GM18502 (cell line): ENCODE results near the gene UBXN2A.
"Not testable (repeated sequence)": the region's sequence is repeated elsewhere in the genome, so short reads cannot be mapped to it uniquely, and the experiment has no call there.

Experiments used
- ATAC-seq: cut with Tn5 transposase; IDR thresholded peaks from one replicate; pipeline ENCODE4 v1.9.1; 2021; ENCODE audit warnings: mild to moderate bottlenecking; ENCODE audit not compliant: unreplicated experiment, poor library complexity

The UBXN2A gene

DNA sequence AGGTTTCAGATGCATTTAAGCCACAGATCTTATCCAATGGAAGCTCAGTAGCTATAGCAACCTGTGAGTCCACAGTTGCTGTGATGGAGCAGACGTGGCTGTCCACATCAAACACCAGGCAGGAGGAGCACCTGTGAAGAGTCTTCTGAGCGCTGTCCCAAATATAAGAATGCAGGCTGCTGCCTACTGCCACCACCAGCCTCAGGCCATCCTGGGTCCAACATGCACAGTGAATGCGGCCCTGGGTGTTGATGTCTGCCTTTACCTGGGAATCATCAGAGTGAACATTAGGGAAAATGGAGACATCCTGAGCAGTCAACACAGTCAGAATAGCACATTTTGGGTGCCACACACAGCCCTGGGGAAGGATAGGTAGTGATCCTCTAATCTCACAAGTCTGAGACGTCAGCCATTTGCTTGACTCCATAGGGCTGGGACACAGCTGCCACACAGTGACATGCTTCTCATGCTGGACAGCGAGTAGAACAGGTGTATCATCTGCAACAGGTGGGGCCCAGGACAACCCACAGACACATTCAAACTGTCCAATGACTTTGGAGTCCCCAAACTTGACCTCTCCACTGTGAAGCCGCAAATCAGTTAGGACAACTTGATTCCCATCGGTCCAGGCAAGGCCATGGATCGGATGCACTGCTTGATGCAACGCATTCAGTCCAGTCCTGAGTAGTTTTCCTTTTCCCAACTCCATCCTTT, 98.7 kb downstream of the UBXN2A start:
- ATAC-seq: no peak

DNA sequence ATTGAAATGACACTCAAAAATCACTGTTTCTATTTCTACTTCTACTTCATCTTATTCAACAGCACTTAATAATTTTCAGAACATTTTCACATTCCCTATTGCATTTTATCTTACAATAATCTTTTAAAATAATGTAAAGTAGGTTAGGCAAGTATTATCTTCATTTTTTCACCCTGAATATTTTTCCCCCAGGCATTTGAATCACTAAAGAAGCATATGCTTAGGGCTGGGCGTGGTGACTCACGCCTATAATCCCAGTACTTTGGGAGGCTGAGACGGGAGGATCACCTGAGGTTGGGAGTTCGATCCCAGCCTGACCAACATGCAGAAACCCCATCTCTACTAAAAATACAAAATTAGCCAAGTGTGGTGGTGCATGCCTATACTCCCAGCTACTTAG, 100.2 kb downstream of the UBXN2A start:
- ATAC-seq: no peak

DNA sequence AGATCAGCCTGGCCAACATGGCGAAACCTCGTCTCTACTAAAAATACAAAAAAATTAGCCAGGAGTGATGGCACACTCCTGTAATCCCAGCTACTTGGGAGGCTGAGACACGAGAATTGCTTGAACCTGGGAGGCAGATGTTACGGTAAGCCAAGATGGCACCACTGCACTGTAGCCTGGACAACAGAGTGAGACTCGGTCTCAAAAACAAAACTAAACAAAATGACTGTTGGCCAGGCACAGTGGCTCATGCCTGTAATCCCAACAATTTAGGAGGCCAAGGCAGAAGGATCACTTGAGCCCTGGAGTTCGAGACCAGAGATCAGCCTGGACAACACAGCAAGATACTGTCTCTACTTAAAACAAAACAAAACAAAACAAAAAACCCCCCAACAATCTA, 102.9 kb downstream of the UBXN2A start:
- ATAC-seq: not testable (repeated sequence)

DNA sequence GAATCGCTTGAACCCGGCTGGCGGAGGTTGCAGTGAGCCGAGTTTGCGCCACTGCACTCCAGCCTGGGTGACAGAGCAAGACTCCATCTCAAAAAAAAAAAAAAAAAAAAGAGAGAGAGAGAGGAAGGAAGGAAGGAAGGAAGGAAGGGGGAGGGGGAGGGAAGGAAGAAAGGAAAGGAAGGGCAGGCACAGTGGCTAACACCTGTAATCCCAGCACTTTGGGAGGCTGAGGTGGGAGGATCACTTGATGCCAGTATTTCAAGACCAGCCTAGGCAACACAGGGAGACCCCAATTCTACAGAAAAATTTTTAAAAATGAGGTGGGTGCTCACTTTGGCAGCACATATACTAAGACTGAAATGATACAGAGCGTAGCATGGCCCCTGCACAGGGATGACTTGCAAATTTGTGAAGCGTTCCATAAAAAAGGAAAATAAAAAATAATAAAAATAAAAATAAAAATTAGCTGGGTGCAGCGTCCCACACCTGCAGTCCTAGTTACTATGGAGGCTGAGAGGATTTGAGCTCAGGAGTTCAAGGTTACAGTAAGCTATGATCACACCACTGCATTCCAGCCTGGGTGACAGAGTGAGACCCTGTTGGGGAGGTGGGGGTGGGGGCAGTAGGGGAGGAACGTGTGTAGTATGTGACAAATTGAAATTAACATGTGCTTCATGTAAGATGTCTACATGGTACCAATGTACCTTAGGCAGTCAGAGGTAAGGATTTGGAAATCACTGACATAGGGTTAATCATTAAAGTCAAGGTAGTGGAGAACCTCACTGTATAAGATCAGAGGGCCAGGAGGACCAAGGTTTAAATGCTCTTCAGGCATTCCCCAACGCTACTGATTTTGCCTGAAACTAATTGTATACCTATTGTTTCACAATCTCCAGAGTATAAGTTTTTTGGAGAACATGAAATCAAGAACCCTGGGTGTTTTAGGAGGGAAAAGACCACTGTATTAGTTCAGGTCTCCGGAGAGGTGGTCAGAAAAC, 105.5 kb downstream of the UBXN2A start:
- ATAC-seq: no peak

DNA sequence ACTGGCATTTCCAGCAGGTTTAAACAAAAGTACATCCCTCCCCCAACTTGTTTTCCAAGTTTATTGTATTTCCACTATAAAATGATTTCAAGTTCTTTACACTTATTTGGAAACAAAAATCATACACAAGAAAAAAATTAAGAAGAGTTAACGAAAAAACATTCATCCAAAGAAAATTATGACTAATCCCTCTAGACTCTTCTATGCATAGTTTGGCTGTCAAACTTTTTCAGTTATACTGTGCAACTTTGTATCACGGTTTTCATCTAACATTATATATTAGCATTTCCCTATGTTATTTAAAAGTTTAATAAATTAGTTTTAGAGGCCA, 106.3 kb downstream of the UBXN2A start:
- ATAC-seq: no peak

DNA sequence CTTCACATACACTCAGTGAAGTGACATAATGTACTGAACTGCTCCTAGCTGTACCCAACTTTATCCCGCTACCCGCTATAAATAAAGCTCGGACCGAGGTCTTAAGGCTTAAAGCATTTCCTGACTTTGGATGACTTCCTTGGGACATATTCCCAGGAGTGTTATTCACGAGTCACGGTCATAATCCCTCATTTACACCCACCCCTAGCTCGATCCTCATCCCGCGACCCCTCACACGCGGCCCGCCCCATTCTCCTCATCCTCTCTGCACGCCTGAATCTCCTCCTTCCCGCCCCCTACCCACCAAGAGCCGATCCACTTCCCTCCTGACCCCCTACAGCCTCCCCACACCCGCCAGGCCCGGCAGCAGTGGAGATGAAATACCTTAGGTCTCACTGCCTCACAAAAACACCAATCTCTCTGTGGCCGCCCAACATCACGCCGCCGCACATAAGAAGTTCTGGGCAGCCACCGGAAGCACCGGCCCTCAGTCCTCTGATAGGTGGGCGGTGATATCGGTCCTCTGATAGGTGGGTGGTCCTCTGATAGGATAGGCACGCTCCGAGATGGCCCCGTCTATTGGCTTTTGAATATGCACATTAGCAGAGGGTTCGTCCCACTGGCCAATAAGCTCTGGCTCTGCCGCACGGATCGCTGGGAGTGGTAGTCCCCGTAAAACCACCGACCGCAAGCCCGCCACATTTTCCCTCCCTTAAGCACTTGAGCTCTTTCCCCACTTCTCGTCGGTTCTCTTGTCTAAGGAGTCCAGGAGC, 106.9 kb downstream of the UBXN2A start, which contains the start of gene WDCP:
Gene WDCP, minus strand, starts transcription at position 462 of the 773 bp plus-strand sequence. CDS start 7,897 bp downstream, outside the sequence.
- peak; percentile 99 for ATAC-seq

DNA sequence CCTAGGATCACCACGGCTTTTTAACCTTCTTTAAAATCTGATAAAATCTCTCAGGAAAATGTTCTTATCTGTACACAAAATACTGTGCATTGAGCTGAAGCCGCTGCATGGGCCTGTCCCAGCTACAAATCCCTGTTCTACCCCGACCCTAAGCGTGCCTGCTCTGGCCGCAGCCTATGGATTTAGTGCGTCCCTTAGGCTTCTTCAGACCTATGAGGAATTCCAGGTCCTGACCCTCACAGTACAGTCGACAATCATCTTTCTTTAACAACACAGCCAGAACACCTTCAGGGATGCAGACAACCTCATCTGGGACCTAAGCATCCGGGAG, 107.4 kb downstream of the UBXN2A start:
- no peak for ATAC-seq

DNA sequence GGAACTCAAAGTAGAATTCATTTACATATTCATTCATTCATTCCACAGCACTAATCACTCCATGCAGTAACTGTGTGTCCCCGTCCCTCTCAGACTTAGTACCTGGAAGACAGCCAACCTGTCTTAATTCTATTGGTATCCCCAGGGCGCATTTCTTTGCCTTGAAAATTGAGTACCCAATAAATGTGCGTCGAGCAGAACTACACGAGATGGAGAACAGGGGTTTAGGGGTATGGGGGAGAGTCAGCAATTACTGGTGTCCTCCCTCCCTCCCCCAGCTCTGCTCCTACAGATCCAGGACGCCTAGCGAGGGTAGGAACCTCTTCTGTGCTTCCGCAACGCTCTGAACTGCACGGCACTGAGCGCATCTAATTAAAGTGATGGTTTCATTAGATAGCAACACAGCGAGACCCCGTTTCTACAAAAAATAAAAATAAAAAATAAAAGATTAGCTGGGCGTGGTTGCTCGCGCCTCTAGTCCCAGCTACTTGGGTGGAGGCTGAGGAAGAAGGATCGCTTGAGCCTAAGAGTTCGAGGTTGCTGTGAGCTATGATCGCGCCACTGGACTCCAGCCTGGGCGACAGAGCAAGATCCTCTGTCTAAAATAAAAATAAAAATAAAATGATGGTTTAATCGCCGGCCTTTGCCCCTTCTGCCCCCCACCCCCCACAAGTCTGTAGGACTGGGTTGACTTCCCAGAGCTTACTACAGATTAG, 108.7 kb downstream of the UBXN2A start:
- ATAC-seq: no peak

DNA sequence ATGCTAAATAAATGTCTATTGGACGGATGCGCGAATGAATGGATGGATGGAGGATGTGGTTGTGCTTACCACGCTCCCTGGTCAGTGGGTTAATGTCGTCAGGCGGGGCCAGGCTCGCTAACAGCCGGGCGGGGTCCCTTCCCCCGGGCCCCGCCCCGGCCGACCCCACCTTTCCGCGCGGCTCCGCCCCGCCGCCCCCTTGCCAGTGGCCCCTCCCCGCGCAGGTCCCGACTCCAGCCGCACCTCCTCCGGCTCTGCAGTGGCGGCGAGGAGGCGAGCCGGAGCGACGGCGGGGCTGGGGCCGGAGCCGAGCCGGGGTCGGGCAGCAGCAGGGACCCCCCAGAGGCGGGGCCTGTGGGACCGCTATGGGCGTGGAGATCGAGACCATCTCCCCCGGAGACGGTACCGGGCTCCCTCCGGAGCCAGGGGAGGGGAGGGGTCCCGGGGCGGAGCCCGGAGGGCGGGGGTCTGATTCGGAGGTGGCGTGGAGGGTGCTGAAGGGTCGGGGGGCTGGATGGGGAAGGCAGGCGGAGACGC, 109.3 kb downstream of the UBXN2A start, which contains the start of gene FKBP1B:
Gene FKBP1B, plus strand, starts transcription at position 257 of the 537 bp plus-strand sequence. Its CDS starts 109 bp downstream, at position 366.
- no peak for ATAC-seq

DNA sequence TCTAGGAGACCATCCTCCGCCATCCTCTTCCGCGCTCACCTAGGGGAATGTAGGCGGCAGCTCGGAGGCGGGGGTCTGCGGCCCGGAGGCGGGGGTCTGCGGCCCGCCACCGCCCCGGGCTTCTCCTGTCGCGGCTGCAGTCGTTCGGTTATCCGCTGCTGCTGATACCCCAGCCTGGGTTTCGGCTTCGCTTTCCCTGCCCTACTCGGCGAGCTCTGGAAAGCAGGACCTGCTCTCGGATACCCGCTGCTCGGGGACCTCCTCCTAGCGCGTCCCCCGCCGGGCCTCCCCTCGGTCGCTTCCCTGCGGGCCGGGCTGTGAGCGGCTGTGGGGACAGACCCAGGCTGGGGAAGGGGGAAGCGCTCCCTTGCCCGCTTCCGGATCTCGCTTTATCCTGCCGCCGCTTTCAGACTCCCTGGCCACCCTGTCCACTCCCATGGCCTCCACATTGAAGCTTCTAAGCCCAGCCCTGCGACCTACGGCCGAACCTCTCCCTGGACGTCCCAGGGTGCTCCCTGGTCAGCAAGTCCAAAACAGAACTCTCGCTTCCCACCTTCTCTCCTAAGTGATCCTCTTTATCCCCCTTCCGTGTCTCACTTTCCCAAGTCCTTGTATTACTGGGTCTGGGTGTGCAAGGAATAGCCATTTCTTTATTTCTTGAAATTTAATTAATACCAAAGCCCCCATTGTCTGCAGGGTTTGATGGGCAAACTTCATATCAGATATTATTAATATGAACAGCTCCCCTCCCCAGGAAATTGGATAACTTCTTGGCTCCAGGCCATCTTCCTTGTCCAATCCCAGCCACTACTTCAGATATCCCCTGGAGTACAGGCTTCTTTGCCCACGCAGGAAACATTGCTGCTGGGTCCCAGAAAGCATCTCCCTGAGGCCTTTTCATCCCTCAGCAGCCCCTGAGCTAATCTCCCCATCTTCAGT, 110.0 kb downstream of the UBXN2A start:
- no peak for ATAC-seq

DNA sequence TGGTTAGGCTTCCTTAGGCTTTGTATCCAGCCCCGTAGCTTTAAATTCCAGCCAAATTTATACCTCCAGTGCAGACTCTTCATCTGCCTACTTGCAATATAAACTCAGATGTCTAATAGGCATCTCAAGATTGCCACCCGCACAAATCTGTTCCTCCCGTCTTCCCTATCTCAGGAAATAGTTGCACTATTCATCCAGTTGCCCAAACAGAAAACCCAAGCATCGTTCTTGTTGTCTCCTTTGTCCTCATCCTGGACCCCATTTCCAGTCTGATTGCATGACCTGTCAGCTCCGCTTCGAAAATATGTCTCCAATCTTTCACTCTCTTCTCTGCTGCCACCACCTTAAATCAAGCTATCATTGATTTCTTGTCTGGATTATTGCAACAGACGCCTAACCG, 111.6 kb downstream of the UBXN2A start:
- ATAC-seq: no peak

DNA sequence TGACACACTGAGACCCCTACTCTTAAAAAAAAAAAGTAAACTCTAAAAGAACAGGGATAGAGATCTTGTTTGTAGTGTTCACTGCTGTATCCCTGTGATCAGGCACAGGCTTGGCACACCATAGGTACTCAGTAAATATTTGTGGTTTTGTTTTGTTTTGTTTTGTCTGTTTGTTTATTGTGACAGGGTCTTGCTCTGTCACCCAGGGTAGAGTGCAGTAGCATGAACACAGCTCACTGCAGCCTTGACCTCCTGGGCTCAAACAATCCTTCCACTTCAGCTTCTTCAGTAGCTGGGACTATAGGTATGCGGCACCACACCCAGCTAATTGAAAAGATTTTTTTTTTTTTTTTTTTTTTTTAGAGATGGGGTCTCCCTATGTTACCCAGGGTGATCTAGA, 112.7 kb downstream of the UBXN2A start:
- ATAC-seq: no peak
